Astrocyte of the cerebellum (primary cell): Measurements from ENCODE around the gene DCAF17.

Experiments
- DNase-seq: peaks from one replicate; pipeline ENCODE4 v3.0.0-alpha.2; 2011; ENCODE audit warnings: low read depth
- H3K4me3 ChIP-seq: 2 replicates; pipeline ENCODE4 v1.5.1; 2011; ENCODE audit warnings: mild to moderate bottlenecking, low read depth, low read length, moderate library complexity
- CTCF ChIP-seq: IDR thresholded peaks from 2 replicates; pipeline ENCODE4 v1.5.1; 2012; ENCODE audit warnings: low read length, low read depth, moderate library complexity, mild to moderate bottlenecking; ENCODE audit errors: missing control alignments
- in situ Hi-C: cut with HindIII; loops from 2 replicates; pipeline ENCODE4 v1.10.0; 2017; ENCODE audit warnings: low sequenced_read_pairs

The DCAF17 gene

DNA sequence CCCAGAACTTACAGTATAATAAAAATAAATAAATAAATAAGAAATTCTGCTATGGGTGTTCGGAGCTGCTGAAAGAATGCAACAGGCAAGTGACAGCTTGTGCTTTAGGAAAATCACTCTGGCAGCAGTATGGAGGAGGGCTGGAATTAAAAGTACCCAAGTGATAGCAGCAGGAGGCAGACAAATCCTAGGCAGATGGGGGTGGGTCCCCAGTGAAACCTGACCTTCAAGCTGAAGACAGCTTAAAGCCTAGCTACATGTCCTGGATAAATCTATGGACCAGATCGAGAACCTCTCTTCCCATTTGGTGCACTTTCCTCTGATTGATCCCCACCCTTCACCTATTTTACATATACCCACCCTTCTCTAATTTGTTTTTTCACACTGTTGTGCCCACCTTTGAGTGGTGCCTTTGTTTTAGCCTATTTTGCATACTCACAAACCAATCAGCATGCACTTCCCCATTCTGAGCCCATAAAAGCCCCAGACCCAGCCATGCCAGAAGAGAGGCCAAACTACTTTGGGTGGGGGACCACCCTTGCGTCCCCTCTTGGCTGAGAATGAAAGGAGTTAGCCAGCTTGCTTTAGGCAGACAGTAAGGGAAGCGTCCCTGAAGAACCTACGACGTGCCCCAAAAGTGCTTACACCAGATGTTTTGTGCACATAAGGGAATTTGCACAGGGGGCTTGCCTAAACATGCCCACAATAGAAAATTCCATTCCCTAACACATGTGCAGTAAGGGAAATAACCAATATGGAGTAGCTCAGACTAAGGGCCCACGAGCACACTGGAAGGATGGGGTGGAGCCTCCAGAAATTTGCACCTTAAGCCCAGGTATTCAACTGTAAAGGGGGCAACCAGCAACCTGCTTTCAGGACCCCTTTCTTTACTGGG is 3.3 kb upstream of the DCAF17 start:
- DNase-seq, result no peak
- in situ Hi-C loops, result no loop called here
- no peak for TF ChIP-seq CTCF
- H3K4me3 ChIP-seq, result no peak overlapping the region

DNA sequence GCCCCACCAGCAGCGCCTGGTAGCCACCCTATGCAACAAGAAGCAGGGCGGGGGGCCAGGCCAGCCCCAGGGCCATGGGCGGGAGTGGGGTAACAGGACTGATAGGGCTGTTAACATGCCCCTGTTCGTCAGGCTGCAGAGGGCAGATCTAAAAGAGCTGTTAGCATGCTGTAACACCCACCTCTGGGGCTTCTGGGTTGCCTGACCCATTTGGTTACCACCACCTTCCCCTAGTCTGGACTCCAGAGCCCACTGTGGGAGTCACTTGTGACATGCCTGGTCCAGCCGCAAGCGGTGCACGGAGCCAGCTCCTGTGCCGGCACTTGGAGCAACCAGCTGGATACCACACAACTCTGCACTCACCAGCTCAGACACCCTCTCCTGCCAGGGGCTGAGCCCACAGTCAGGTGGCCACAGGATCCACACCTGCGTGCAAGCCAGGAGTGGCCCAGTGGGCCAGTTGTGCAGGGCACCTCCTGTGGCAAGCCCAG is 2.3 kb upstream of the DCAF17 start:
- H3K4me3 ChIP-seq, result no peak overlapping the region
- DNase-seq, result no peak
- no peak for TF ChIP-seq CTCF
- in situ Hi-C loops, result no loop called here

- DNase-seq, result no peak
- no peak overlapping the region for H3K4me3 ChIP-seq
- in situ Hi-C loops, result no loop called here
- no peak for TF ChIP-seq CTCF
Observed at GRCh38 chr2:171432206-171432968, 1.6 kb upstream of the DCAF17 start.

- in situ Hi-C loops, result no loop called here
- peak overlapping the region; percentile 85 for H3K4me3 ChIP-seq
- TF ChIP-seq CTCF, result no peak
- DNase-seq, result no peak
Observed at GRCh38 chr2:171432969-171433762, 860 bp upstream of the DCAF17 start.

- in situ Hi-C loops, result no loop called here
- peak; percentile 26 for TF ChIP-seq CTCF
- peak within 1 kb of the TSS; percentile 85 for H3K4me3 ChIP-seq
- no peak for DNase-seq
Observed at GRCh38 chr2:171433763-171434012, 338 bp upstream of the DCAF17 start, which contains the start of gene METTL8. TSS of gene METTL8 (minus strand) at chr2:171433990. CDS start at chr2:171392185, 41,805 bp downstream.

- no peak overlapping the region for H3K4me3 ChIP-seq
- in situ Hi-C loops, result no loop called here
- peak; percentile 15 for DNase-seq
- TF ChIP-seq CTCF, result no peak
Observed at GRCh38 chr2:171436307-171436706, 2.3 kb downstream of the DCAF17 start.
